ENCODE measurements around the gene WDR18. TPM values are rescaled to one million over a fixed set of nuclear protein-coding genes. Genes with fewer than 3 reads are reported as not detected.

Gene WDR18
- polyA plus RNA-seq, 1 donor from 2014 or later: 64.9 TPM

- Histone ChIP-seq H3K27me3 (ENCODE audit: insufficient read depth, low read depth, low read length) (no peaks in the 10 kb centered on the region), H3K27ac (ENCODE audit: low read length) (no peak overlapping the region), H3K36me3 (ENCODE audit: insufficient read depth, low read length) (no peaks in the 10 kb centered on the region), H4K20me1 (ENCODE audit: insufficient read depth) (no peaks in the 10 kb centered on the region), H3K79me2 (replicated peaks; ENCODE audit: insufficient read depth, low read length) (no peaks in the 10 kb centered on the region), H3K4me3 (ENCODE audit: low read length) (no peak overlapping the region), H2AFZ (ENCODE audit: low read depth, low read length) (no peak overlapping the region), H3K9me2 (ENCODE audit: insufficient read depth, low read length) (no peaks in the 10 kb centered on the region), H3K9me3 (ENCODE audit: low read length) (no peaks in the 10 kb centered on the region), H3K4me2 (ENCODE audit: low read length) (no peak overlapping the region), H3F3A (ENCODE audit: insufficient read depth, low read length, poor library complexity, severe bottlenecking) (no peaks in the 10 kb centered on the region), H3K9ac (ENCODE audit: low read length) (no peak overlapping the region)
- TF ChIP-seq SMC3 (conservative IDR thresholded peaks at IDR 0.05; ENCODE audit: poor library complexity) (no peak), EZH2 (IDR thresholded peaks at IDR 0.05; ENCODE audit: borderline replicate concordance, insufficient read depth, low read length, poor library complexity, severe bottlenecking) (no peak), TAF1 (IDR thresholded peaks at IDR 0.05; ENCODE audit: low read depth) (no peak), MXI1 (conservative IDR thresholded peaks at IDR 0.05; ENCODE audit: poor library complexity, severe bottlenecking) (no peak), POLR2AphosphoS5 (IDR thresholded peaks at IDR 0.05) (no peak), RAD21 (conservative IDR thresholded peaks at IDR 0.05) (no peak), EP300 (conservative IDR thresholded peaks at IDR 0.05; ENCODE audit: poor library complexity, severe bottlenecking) (no peak)
- TF ChIP-seq, protein P1, sequence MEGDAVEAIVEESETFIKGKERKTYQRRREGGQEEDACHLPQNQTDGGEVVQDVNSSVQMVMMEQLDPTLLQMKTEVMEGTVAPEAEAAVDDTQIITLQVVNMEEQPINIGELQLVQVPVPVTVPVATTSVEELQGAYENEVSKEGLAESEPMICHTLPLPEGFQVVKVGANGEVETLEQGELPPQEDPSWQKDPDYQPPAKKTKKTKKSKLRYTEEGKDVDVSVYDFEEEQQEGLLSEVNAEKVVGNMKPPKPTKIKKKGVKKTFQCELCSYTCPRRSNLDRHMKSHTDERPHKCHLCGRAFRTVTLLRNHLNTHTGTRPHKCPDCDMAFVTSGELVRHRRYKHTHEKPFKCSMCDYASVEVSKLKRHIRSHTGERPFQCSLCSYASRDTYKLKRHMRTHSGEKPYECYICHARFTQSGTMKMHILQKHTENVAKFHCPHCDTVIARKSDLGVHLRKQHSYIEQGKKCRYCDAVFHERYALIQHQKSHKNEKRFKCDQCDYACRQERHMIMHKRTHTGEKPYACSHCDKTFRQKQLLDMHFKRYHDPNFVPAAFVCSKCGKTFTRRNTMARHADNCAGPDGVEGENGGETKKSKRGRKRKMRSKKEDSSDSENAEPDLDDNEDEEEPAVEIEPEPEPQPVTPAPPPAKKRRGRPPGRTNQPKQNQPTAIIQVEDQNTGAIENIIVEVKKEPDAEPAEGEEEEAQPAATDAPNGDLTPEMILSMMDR (IDR thresholded peaks at IDR 0.05; ENCODE audit: poor library complexity, severe bottlenecking): no peak
- TF ChIP-seq, protein P2, sequence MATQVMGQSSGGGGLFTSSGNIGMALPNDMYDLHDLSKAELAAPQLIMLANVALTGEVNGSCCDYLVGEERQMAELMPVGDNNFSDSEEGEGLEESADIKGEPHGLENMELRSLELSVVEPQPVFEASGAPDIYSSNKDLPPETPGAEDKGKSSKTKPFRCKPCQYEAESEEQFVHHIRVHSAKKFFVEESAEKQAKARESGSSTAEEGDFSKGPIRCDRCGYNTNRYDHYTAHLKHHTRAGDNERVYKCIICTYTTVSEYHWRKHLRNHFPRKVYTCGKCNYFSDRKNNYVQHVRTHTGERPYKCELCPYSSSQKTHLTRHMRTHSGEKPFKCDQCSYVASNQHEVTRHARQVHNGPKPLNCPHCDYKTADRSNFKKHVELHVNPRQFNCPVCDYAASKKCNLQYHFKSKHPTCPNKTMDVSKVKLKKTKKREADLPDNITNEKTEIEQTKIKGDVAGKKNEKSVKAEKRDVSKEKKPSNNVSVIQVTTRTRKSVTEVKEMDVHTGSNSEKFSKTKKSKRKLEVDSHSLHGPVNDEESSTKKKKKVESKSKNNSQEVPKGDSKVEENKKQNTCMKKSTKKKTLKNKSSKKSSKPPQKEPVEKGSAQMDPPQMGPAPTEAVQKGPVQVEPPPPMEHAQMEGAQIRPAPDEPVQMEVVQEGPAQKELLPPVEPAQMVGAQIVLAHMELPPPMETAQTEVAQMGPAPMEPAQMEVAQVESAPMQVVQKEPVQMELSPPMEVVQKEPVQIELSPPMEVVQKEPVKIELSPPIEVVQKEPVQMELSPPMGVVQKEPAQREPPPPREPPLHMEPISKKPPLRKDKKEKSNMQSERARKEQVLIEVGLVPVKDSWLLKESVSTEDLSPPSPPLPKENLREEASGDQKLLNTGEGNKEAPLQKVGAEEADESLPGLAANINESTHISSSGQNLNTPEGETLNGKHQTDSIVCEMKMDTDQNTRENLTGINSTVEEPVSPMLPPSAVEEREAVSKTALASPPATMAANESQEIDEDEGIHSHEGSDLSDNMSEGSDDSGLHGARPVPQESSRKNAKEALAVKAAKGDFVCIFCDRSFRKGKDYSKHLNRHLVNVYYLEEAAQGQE (IDR thresholded peaks at IDR 0.05; ENCODE audit: borderline replicate concordance): no peak
These were observed 7.7 kb upstream of the WDR18 start for GRCh38 chr19:976476-976875.

DNA sequence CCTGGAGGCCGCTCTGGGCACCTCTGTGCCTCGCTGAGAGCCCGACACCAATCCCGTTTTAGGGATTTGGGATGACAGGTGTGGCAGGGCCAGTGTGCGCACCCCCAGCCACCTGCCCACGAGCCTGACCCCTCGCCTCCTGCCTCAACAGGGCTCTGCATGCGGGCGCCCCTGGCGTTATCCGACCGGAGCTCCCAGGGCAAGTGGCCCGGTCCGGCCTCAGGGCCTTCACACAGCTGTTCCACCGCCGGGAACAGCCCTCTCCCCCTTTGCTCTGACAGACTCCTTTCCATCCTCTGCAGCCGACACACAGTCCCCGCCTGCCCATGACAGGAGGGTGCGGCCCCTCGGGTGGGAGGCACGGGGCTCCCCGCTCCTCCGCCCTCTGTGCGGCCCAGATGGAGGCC is 7.1 kb upstream of the WDR18 start:
- no peaks in the 10 kb centered on the region for H3K9me3 ChIP-seq (ENCODE audit: low read length)
- H3K36me3 ChIP-seq (ENCODE audit: insufficient read depth, low read length): no peaks in the 10 kb centered on the region
- no peaks in the 10 kb centered on the region for H3K27me3 ChIP-seq (ENCODE audit: insufficient read depth, low read depth, low read length)
- no peaks in the 10 kb centered on the region for H4K20me1 ChIP-seq (ENCODE audit: insufficient read depth)
- no peak overlapping the region for H2AFZ ChIP-seq (ENCODE audit: low read depth, low read length)
- no peaks in the 10 kb centered on the region for H3F3A ChIP-seq (ENCODE audit: insufficient read depth, low read length, poor library complexity, severe bottlenecking)
- no peak overlapping the region for H3K27ac ChIP-seq (ENCODE audit: low read length)
- no peak overlapping the region for H3K4me2 ChIP-seq (ENCODE audit: low read length)
- TF ChIP-seq SMC3 (conservative IDR thresholded peaks at IDR 0.05; ENCODE audit: poor library complexity): no peak
- TF ChIP-seq, protein P2 (IDR thresholded peaks at IDR 0.05; ENCODE audit: borderline replicate concordance): no peak
- no peak for TF ChIP-seq EZH2 (IDR thresholded peaks at IDR 0.05; ENCODE audit: borderline replicate concordance, insufficient read depth, low read length, poor library complexity, severe bottlenecking)
- no peak for TF ChIP-seq RAD21 (conservative IDR thresholded peaks at IDR 0.05)
- no peak for TF ChIP-seq MXI1 (conservative IDR thresholded peaks at IDR 0.05; ENCODE audit: poor library complexity, severe bottlenecking)
- TF ChIP-seq TAF1 (IDR thresholded peaks at IDR 0.05; ENCODE audit: low read depth): no peak
- no peak for TF ChIP-seq POLR2AphosphoS5 (IDR thresholded peaks at IDR 0.05)
- TF ChIP-seq, protein P1 (IDR thresholded peaks at IDR 0.05; ENCODE audit: poor library complexity, severe bottlenecking): no peak
- TF ChIP-seq EP300 (conservative IDR thresholded peaks at IDR 0.05; ENCODE audit: poor library complexity, severe bottlenecking): no peak
- H3K9ac ChIP-seq (ENCODE audit: low read length): no peak overlapping the region
- no peaks in the 10 kb centered on the region for H3K9me2 ChIP-seq (ENCODE audit: insufficient read depth, low read length)
- H3K4me3 ChIP-seq (ENCODE audit: low read length): no peak overlapping the region
- H3K79me2 ChIP-seq (replicated peaks; ENCODE audit: insufficient read depth, low read length): no peaks in the 10 kb centered on the region
